Tibial nerve (tissue), 4 donors: ENCODE results near the gene COL6A6.

Experiments used
- EP300 ChIP-seq, 2 donors: sonication (generic); formaldehyde crosslinking; IDR thresholded peaks; one replicate each; pipeline ENCODE4 v1.6.1; 2017; ENCODE audit warnings: antibody characterized with exemption in 2 of 2, mild to moderate bottlenecking in 1 of 2
- TF ChIP-seq, protein P1 (sequence below), 5 experiments: fragments of 200-600 bp in 3 of 5; fragments of 450-650 bp in 2 of 5; sonication (generic) in 3 of 5; IDR thresholded peaks; one replicate each; pipeline ENCODE4 v1.5.1; 2016 to 2019; ENCODE audit warnings: antibody characterized with exemption in 5 of 5, mild to moderate bottlenecking in 3 of 5, moderate library complexity in 2 of 5

DNA sequence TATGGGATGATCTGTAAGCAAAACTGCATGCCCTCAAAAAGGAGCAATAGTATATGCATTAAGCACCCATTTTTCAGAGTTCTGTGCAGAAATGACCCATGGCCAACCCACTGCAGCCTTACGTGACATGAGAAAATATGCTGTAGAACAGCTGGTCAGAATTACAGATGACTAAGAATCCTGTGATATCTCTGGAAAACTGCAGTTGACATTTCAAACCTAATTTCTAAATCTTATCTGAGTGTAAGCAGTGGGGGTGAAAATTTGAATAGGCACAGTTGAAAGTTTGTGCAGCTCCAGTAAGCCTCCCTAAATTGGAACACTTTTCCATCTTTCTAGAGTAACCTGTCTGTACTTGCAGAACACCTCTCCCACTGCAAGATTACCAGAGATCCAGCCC lies 28.7 kb upstream of the COL6A6 start:
- TF ChIP-seq, protein P1, sequence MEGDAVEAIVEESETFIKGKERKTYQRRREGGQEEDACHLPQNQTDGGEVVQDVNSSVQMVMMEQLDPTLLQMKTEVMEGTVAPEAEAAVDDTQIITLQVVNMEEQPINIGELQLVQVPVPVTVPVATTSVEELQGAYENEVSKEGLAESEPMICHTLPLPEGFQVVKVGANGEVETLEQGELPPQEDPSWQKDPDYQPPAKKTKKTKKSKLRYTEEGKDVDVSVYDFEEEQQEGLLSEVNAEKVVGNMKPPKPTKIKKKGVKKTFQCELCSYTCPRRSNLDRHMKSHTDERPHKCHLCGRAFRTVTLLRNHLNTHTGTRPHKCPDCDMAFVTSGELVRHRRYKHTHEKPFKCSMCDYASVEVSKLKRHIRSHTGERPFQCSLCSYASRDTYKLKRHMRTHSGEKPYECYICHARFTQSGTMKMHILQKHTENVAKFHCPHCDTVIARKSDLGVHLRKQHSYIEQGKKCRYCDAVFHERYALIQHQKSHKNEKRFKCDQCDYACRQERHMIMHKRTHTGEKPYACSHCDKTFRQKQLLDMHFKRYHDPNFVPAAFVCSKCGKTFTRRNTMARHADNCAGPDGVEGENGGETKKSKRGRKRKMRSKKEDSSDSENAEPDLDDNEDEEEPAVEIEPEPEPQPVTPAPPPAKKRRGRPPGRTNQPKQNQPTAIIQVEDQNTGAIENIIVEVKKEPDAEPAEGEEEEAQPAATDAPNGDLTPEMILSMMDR (IDR thresholded peaks at IDR 0.05), result no peak
- no peak for TF ChIP-seq EP300 (IDR thresholded peaks at IDR 0.05)
